Left colon (tissue), 2 donors: Measurements from ENCODE around the gene KMT2A. TPM values are rescaled to one million over a fixed set of nuclear protein-coding genes. Genes with fewer than 3 reads are reported as not detected.
"Not testable (repeated sequence)": the region's sequence is repeated elsewhere in the genome, so short reads cannot be mapped to it uniquely, and the experiment has no call there.

Experiments used
- ATAC-seq: fragments of 200-7000 bp; cut with Tn5 transposase; one replicate; pipeline ENCODE4 v1.9.1; 2020; ENCODE audit warnings: mild to moderate bottlenecking, moderate library complexity
- DNase-seq, 2 donors: peaks; one replicate each; pipeline ENCODE4 v3.0.0-alpha.2; 2020
- intact Hi-C, 2 donors: fragments of 100-400 bp; cut with DNase I in 1 of 2; cut with micrococcal nuclease in 1 of 2; formaldehyde crosslinking; loops; one replicate each; pipeline versions ENCODE4 v1.11.2 to v1.14.0; 2022; cut with DNase I, micrococcal nuclease
- total RNA-seq, 2 donors: library from RNA; stranded (reverse); fragmentation: NEBNext Ultra II Directional; extraction: Animal tissue kit (Norgen Biotek cat#: 25700); gene quantifications; one replicate each; pipeline ENCODE4 v1.2.1, GENCODE V29; 2021
- donor health status: DM: no; HTN: no; CAD: no.
- donor health status: DM: yes; HTN: yes; CAD: no.

Gene KMT2A
- total RNA-seq, 2 donors from 2014 or later, result 41.9 to 45.2 TPM

DNA sequence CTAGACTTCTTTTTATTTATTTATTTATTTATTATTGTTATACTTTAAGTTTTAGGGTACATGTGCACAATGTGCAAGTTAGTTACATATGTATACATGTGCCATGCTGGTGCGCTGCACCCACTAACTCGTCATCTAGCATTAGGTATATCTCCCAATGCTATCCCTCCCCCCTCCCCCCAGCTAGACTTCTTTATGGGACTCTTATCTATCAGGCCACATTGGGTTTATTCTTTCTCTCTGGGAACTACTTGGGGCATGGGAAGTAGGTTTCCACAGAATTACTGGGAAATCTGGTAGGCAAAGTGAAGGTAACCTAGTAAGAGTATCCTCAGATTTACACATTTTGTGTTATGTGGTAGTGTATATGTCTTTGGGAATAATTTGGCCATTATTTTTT lies 32.7 kb downstream of the KMT2A start:
- DNase-seq, ATAC-seq, intact Hi-C loops: not testable (repeated sequence)

DNA sequence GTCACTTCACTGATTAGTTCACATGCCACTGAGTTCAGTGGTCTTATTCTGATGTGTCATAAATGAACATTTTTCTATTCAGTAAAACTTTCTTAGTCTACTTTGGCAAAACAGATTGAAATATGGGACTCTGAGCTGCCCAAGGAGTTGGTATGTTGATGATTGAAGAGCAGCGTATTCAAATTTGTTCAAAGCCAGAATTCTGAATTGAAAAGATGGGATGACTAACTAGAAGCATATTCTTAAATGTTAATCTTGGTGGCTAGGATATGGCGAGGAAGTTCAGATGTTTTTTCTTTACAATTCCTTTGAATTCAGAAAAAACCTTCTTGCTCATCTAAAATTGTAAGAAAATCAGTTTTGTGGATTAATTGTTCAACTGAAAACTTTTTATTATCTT lies 34.7 kb downstream of the KMT2A start:
- intact Hi-C loops, result no loop called here
- ATAC-seq (no peak), DNase-seq (no peak)

DNA sequence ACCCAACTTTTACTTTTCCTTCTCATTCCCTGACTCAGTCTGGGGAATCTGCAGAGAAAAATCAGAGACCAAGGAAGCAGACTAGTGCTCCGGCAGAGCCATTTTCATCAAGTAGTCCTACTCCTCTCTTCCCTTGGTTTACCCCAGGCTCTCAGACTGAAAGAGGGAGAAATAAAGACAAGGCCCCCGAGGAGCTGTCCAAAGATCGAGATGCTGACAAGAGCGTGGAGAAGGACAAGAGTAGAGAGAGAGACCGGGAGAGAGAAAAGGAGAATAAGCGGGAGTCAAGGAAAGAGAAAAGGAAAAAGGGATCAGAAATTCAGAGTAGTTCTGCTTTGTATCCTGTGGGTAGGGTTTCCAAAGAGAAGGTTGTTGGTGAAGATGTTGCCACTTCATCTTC lies 37.2 kb downstream of the KMT2A start:
- intact Hi-C loops, result no loop called here
- ATAC-seq, result no peak

DNA sequence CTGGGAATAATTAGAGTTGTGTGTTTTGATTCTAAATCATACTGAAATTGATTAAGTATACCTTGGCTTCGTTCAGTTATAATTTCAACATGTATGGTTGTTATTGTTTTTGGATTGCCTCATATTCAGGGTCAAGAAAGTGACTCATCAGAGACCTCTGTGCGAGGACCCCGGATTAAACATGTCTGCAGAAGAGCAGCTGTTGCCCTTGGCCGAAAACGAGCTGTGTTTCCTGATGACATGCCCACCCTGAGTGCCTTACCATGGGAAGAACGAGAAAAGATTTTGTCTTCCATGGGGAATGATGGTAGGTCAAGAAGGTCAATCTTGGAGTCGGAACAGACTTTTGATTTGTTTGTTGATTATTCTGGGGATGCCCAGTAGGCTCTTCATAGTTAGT lies 40.4 kb downstream of the KMT2A start:
- DNase-seq (no peak), ATAC-seq (no peak)
- intact Hi-C loops, result no loop called here

More for the DNA sequence above, 37.2 kb downstream of the KMT2A start:
- DNase-seq, result no peak

DNA sequence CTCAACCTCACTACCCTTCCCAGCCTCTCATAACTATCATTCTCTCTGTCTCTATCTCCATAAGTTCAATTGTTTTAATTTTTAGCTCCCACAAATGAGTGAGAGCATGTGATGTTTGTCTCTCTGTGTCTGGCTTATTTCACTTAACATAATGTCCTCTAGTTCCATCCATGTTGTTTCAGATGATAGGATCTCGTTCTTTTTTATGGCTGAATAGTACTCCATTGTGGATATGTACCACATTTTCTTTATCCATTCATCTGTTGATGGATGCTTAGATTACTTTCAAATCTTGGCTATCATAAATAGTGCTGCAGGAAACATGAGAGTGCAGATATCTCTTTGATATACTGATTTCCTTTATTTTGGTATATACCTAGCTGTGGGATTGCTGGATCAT lies 44.9 kb downstream of the KMT2A start:
- not testable (repeated sequence) for DNase-seq, ATAC-seq
- intact Hi-C loops, result loop anchor here (10.0 kb wide), 3 partner anchors 76 to 286 kb away; partner anchors contain the start of gene ATP5MG (in 1 of the 2)

DNA sequence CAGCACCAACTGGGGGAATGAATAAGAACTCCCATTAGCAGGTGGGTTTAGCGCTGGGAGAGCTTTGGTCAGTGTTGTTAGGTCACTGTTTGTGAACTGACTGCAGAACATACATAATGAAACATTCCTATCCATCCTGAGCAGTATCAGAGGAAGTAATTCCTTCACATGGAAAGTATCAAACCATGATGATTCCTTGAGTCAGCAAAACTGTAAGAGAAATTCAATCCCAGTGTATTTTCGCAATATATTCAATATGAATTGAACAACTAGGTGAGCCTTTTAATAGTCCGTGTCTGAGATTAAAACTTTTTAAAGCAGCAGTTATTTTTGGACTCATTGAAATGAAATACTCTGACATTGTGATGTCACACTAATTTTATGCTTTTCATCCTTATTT lies 48.1 kb downstream of the KMT2A start:
- ATAC-seq (no peak), DNase-seq (no peak)
- intact Hi-C loops, result loop anchor here (10.0 kb wide), 3 partner anchors 80 to 290 kb away; partner anchors contain the start of gene ATP5MG (in 1 of the 2)

DNA sequence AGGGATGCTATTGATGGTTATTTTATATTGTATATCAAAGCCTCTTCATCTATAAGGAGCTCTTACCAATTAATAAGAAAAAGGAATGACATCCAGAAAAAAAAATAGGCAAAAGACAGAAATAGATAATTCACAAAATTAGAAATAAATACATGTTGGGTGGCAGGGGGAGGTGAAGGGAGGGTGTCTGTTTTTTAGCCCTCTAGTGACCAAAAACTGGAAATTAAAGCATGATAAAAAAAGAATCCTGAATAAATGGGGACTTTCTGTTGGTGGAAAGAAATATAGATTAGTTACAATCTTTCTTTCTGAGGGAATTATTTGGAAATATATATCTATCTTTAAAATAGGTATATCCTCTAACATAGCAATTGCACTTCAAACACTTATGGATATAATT lies 49.0 kb downstream of the KMT2A start:
- no peak for ATAC-seq
- DNase-seq, result no peak
- intact Hi-C loops, result loop anchor here (10.0 kb wide), 3 partner anchors 80 to 290 kb away; partner anchors contain the start of gene ATP5MG (in 1 of the 2)

DNA sequence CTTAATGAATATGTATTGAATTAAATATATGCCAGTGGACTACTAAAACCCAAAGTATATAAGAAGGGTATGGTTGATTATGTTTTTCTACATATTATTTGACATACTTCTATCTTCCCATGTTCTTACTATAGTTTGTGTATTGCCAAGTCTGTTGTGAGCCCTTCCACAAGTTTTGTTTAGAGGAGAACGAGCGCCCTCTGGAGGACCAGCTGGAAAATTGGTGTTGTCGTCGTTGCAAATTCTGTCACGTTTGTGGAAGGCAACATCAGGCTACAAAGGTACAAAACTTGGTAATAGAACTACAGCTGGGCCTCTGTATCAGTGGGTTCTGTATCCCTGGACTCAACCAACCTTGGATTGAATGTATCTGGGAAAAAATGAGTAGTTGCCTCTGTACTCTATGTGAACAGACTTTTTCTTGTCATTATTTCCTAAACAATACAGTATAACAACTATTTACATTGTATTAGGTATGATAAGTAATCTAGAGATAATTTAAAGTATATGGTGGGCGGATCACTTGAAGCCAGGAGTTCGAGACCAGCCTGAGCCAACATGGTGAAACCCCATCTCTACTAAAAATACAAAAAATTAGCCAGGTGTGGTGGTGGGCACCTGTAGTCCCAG lies 52.3 kb downstream of the KMT2A start:
- DNase-seq (peak; percentile 34 to 48), ATAC-seq (peak; percentile 74)
- intact Hi-C loops, result loop anchor here (10.0 kb wide), 3 partner anchors 84 to 294 kb away; partner anchors contain the start of gene ATP5MG (in 1 of the 2)

DNA sequence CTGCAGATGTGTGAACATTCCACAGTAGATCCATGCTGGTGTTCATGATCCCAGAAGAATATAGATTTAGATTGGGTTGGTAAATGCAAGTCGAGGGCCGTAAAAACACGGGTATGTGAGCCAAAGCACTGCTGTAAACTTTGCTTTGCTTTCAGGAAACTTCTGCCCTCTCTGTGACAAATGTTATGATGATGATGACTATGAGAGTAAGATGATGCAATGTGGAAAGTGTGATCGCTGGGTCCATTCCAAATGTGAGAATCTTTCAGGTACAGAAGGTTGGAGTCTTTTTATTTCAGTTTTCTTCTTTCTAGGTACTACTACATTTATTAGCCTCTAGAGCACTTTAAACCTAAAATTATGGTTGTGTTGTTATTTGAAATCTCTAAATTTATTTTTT lies 54.7 kb downstream of the KMT2A start:
- intact Hi-C loops, result no loop called here
- ATAC-seq, result no peak

DNA sequence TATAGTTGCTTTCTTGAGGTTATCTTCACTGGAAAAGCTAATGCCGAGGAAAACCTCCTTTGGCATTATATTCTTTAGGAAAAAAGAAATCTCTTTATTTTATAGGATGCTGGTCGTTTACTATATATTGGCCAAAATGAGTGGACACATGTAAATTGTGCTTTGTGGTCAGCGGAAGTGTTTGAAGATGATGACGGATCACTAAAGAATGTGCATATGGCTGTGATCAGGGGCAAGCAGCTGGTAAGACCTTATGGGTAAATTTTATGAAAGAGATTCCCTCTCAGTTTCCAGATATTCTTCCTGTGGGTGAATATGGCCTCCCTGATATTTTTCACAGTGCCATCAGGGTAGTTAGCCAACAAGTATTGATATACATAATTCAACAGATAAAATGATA lies 61.5 kb downstream of the KMT2A start:
- ATAC-seq (no peak), DNase-seq (no peak)
- intact Hi-C loops, result no loop called here

More for the DNA sequence above, 54.7 kb downstream of the KMT2A start:
- DNase-seq, result no peak

DNA sequence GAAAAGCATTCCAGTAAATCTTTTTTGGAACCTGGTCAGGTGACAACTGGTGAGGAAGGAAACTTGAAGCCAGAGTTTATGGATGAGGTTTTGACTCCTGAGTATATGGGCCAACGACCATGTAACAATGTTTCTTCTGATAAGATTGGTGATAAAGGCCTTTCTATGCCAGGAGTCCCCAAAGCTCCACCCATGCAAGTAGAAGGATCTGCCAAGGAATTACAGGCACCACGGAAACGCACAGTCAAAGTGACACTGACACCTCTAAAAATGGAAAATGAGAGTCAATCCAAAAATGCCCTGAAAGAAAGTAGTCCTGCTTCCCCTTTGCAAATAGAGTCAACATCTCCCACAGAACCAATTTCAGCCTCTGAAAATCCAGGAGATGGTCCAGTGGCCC lies 66.9 kb downstream of the KMT2A start:
- no peak for ATAC-seq
- intact Hi-C loops, result loop anchor here in 1 of 2 donors (10.0 kb wide), 1 partner anchor 128 kb away; no protein-coding TSS in a partner anchor
- DNase-seq, result no peak

DNA sequence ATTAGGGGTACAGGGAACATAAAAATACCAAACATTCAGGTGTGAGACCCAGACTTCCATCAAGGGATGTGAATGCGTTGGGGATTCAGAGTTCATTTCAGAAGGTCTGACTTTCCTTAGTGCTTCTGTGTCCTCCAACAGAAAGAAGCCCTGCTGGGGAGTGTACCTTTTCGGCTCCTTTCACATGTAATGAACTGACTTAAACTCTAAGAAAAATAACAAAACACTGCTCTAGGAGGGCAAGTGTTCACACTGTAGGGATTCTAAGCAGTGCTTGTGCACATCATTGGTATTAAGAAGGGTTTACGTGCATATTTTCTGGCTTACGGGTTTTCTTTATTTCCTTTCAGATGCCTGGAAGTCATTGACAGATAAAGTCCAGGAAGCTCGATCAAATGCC lies 75.3 kb downstream of the KMT2A start:
- no peak for ATAC-seq
- intact Hi-C loops, result no loop called here
- no peak for DNase-seq

DNA sequence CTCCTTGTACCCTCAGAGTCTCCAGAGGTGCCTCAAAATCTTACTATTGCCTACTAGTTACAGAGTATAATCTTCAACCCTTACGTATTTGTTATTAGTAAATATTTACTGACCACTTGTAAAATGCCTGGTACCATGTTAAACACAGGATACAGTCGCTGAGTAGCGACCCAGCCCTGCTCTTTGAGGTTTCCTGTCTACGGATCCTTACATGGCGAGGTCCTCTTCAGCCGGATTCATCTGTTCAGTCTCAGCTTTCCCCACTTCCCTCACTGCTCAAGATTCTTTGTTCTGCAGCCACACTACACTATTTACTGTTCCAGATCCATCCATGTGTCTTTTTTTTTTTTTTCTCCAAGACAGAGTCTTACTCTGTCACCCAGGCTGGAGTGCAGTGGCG lies 77.8 kb downstream of the KMT2A start:
- DNase-seq (no peak), ATAC-seq (no peak)
- intact Hi-C loops, result no loop called here

DNA sequence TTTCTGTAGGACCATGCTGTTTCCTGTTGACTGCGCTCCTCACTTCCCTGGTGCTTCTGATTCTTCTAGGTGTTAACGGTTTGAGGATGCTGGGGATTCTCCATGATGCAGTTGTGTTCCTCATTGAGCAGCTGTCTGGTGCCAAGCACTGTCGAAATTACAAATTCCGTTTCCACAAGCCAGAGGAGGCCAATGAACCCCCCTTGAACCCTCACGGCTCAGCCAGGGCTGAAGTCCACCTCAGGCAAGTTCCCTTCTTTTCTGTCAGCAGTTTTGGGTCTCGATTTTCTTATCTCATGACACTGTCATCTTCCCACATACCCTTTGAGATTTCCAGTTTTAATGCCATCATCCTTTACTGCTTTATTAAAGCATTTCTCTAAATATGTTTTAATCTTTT lies 83.3 kb downstream of the KMT2A start:
- ATAC-seq, result no peak
- DNase-seq, result no peak
- intact Hi-C loops, result no loop called here

DNA sequence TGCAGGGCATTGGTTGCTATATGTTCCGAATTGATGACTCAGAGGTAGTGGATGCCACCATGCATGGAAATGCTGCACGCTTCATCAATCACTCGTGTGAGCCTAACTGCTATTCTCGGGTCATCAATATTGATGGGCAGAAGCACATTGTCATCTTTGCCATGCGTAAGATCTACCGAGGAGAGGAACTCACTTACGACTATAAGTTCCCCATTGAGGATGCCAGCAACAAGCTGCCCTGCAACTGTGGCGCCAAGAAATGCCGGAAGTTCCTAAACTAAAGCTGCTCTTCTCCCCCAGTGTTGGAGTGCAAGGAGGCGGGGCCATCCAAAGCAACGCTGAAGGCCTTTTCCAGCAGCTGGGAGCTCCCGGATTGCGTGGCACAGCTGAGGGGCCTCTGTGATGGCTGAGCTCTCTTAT lies 85.6 kb downstream of the KMT2A start:
- intact Hi-C loops, result no loop called here
- no peak for DNase-seq
- ATAC-seq, result no peak

DNA sequence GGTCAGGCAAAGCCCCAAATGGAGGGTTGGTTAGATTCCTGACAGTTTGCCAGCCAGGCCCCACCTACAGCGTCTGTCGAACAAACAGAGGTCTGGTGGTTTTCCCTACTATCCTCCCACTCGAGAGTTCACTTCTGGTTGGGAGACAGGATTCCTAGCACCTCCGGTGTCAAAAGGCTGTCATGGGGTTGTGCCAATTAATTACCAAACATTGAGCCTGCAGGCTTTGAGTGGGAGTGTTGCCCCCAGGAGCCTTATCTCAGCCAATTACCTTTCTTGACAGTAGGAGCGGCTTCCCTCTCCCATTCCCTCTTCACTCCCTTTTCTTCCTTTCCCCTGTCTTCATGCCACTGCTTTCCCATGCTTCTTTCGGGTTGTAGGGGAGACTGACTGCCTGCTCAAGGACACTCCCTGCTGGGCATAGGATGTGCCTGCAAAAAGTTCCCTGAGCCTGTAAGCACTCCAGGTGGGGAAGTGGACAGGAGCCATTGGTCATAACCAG lies 86.3 kb downstream of the KMT2A start:
- DNase-seq, result no peak
- intact Hi-C loops, result no loop called here
- ATAC-seq, result peak; percentile 60

DNA sequence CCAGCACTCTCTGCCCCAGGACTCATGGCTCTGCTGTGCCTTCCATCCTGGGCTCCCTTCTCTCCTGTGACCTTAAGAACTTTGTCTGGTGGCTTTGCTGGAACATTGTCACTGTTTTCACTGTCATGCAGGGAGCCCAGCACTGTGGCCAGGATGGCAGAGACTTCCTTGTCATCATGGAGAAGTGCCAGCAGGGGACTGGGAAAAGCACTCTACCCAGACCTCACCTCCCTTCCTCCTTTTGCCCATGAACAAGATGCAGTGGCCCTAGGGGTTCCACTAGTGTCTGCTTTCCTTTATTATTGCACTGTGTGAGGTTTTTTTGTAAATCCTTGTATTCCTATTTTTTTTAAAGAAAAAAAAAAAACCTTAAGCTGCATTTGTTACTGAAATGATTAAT lies 88.1 kb downstream of the KMT2A start:
- intact Hi-C loops, result no loop called here
- ATAC-seq, result peak; percentile 31
- no peak for DNase-seq

DNA sequence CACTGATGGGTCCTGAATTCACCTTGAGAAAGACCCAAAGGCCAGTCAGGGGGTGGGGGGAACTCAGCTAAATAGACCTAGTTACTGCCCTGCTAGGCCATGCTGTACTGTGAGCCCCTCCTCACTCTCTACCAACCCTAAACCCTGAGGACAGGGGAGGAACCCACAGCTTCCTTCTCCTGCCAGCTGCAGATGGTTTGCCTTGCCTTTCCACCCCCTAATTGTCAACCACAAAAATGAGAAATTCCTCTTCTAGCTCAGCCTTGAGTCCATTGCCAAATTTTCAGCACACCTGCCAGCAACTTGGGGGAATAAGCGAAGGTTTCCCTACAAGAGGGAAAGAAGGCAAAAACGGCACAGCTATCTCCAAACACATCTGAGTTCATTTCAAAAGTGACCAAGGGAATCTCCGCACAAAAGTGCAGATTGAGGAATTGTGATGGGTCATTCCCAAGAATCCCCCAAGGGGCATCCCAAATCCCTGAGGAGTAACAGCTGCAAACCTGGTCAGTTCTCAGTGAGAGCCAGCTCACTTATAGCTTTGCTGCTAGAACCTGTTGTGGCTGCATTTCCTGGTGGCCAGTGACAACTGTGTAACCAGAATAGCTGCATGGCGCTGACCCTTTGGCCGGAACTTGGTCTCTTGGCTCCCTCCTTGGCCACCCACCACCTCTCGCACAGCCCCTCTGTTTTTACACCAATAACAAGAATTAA lies 88.6 kb downstream of the KMT2A start:
- DNase-seq (no peak), ATAC-seq (no peak)
- intact Hi-C loops, result no loop called here

DNA sequence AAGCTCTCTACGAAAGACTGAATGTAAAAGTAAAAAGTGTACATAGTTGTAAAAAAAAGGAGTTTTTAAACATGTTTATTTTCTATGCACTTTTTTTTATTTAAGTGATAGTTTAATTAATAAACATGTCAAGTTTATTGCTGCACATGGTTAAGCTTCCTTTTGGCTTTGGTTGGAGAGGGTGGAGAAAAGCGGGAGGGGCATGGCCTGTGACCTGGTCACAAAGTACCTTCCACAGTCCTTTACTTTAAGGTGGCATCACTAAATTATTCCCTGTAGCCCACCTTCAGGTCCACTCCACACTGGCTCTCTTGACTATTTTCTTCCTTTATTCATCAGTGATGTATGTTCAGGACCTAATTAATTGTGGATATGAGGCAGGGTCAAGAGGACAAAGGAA lies 90.4 kb downstream of the KMT2A start:
- ATAC-seq (no peak), DNase-seq (no peak)
- intact Hi-C loops, result no loop called here

DNA sequence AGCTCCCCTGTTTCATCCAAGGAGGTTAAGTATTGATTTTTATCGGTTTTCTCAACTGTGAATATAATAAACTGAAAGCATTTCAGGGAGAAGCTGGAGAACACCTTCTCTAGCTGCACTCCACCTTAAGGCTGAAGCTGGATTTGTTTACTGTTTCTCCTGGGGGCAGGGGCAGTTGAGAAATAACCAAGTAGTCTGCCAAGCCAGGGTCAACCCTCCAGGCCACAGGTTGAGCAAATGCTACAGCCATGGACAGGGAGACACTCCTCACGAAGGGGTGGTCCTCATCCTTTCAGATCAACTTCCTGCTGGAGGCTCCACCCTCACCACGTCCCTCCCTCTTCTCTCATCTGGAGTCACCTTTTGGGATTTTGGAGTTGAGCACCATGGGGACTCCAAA lies 90.8 kb downstream of the KMT2A start, which contains the start of gene TTC36:
Gene TTC36, plus strand, starts transcription at position 366 of the 400 bp plus-strand sequence. Its CDS starts 21 bp downstream, at position 387.
- intact Hi-C loops, result no loop called here
- ATAC-seq, result no peak
- DNase-seq, result no peak
